Endothelial cell of umbilical vein (primary cell): ENCODE data around the gene FYN.

Experiments used
- EZH2 ChIP-seq: IDR thresholded peaks from 2 replicates; pipeline ENCODE4 v1.6.1; 2012; ENCODE audit warnings: borderline replicate concordance, low read depth, mild to moderate bottlenecking, moderate library complexity, low read length, inconsistent platforms; ENCODE audit not compliant: severe bottlenecking
- GATA2 ChIP-seq: IDR thresholded peaks from 2 replicates; pipeline ENCODE4 v1.7.0; 2011; ENCODE audit warnings: low read depth, mild to moderate bottlenecking, moderate library complexity, mixed read lengths, low read length; ENCODE audit not compliant: insufficient read length, insufficient read depth
- JUN ChIP-seq: IDR thresholded peaks from 2 replicates; pipeline ENCODE4 v1.6.1; 2011; ENCODE audit warnings: borderline replicate concordance, low read depth; ENCODE audit not compliant: insufficient read length, insufficient read depth
- MYC ChIP-seq: IDR thresholded peaks from one replicate; pipeline ENCODE4 v1.6.1; 2011; ENCODE audit warnings: mild to moderate bottlenecking, low read depth, low read length
- POLR2A ChIP-seq: IDR thresholded peaks from 2 replicates; pipeline ENCODE4 v1.6.1; 2012; ENCODE audit warnings: low read depth, mild to moderate bottlenecking, control low read depth, low read length
- POLR2AphosphoS5 ChIP-seq: IDR thresholded peaks from 2 replicates; pipeline ENCODE4 v1.6.1; 2012; ENCODE audit warnings: low read depth, mild to moderate bottlenecking, control low read depth, low read length, moderate library complexity; ENCODE audit not compliant: insufficient read depth
- TF ChIP-seq, protein P1 (sequence below): IDR thresholded peaks from 2 replicates; pipeline ENCODE4 v1.6.1; 2011; ENCODE audit not compliant: insufficient read depth, insufficient read length
- TF ChIP-seq, protein P2 (sequence below), 2 donors: IDR thresholded peaks; 1 replicate in 1 of 2; 2 replicates in 1 of 2; pipeline ENCODE4 v1.5.1; 2011; ENCODE audit warnings: low read length in 2 of 2, mild to moderate bottlenecking in 2 of 2, moderate library complexity in 2 of 2, control low read depth in 1 of 2, inconsistent platforms in 1 of 2, low read depth in 1 of 2; ENCODE audit not compliant: insufficient read depth in 1 of 2; ENCODE audit errors: extremely low read depth in 1 of 2

- TF ChIP-seq POLR2A (no peak), POLR2AphosphoS5 (no peak), JUN (no peak), GATA2 (no peak), EZH2 (no peak), MYC (no peak)
- TF ChIP-seq, protein P1, sequence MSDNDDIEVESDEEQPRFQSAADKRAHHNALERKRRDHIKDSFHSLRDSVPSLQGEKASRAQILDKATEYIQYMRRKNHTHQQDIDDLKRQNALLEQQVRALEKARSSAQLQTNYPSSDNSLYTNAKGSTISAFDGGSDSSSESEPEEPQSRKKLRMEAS, result no peak
- TF ChIP-seq, protein P2, sequence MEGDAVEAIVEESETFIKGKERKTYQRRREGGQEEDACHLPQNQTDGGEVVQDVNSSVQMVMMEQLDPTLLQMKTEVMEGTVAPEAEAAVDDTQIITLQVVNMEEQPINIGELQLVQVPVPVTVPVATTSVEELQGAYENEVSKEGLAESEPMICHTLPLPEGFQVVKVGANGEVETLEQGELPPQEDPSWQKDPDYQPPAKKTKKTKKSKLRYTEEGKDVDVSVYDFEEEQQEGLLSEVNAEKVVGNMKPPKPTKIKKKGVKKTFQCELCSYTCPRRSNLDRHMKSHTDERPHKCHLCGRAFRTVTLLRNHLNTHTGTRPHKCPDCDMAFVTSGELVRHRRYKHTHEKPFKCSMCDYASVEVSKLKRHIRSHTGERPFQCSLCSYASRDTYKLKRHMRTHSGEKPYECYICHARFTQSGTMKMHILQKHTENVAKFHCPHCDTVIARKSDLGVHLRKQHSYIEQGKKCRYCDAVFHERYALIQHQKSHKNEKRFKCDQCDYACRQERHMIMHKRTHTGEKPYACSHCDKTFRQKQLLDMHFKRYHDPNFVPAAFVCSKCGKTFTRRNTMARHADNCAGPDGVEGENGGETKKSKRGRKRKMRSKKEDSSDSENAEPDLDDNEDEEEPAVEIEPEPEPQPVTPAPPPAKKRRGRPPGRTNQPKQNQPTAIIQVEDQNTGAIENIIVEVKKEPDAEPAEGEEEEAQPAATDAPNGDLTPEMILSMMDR (IDR thresholded peaks at IDR 0.05; ENCODE audit: extremely low read depth in 1 of 2, insufficient read depth in 1 of 2, low read depth in 1 of 2, low read length in 2 of 2), result no peak
These were observed 93.6 kb downstream of the FYN start for GRCh38 chr6:111779660-111780059.
